ENCODE data around the gene HYLS1. TPM values are rescaled to one million over a fixed set of nuclear protein-coding genes. Genes with fewer than 3 reads are reported as not detected.

Gene HYLS1
- total RNA-seq, 1 donor from 2014 or later = 3.7 TPM

DNA sequence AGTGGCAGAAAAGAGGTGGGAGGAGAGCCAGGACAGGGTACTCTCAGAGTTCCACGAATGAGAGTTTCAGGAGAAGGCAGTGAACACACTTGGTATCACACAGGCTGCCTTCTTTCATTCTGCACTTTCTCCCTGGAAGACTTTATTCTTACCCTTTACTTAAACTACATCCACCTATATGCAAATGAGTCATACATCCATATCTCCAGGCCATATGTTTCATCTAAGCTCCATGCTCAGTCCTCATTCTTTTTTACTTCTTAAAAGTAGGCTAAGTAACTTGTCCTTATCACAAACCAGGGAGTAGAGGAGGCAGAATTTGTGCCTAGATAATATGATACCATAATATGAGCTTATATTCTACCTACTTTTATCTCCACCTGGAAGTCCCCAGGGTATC, 6.2 kb upstream of the HYLS1 start:
- intact Hi-C loops (cut with DNase I) = no loop called here
- Histone ChIP-seq H3K27ac (no peak overlapping the region), H3K4me3 (no peak overlapping the region), H3K27me3 (no peaks in the 10 kb centered on the region), H3K9me3 (no peaks in the 10 kb centered on the region), H3K36me3 (no peaks in the 10 kb centered on the region), H3K4me1 (peaks cover under 1% of the 10 kb centered on the region)
- DNase-seq (ENCODE audit: extremely low spot score in 2 of 2) = no peak
- TF ChIP-seq, protein P1, sequence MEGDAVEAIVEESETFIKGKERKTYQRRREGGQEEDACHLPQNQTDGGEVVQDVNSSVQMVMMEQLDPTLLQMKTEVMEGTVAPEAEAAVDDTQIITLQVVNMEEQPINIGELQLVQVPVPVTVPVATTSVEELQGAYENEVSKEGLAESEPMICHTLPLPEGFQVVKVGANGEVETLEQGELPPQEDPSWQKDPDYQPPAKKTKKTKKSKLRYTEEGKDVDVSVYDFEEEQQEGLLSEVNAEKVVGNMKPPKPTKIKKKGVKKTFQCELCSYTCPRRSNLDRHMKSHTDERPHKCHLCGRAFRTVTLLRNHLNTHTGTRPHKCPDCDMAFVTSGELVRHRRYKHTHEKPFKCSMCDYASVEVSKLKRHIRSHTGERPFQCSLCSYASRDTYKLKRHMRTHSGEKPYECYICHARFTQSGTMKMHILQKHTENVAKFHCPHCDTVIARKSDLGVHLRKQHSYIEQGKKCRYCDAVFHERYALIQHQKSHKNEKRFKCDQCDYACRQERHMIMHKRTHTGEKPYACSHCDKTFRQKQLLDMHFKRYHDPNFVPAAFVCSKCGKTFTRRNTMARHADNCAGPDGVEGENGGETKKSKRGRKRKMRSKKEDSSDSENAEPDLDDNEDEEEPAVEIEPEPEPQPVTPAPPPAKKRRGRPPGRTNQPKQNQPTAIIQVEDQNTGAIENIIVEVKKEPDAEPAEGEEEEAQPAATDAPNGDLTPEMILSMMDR (IDR thresholded peaks at IDR 0.05) = no peak
- TF ChIP-seq POLR2A (IDR thresholded peaks at IDR 0.05) (no peak), POLR2AphosphoS5 (IDR thresholded peaks at IDR 0.05; ENCODE audit: insufficient read depth in 1 of 2, low read depth in 1 of 2) (no peak)

DNA sequence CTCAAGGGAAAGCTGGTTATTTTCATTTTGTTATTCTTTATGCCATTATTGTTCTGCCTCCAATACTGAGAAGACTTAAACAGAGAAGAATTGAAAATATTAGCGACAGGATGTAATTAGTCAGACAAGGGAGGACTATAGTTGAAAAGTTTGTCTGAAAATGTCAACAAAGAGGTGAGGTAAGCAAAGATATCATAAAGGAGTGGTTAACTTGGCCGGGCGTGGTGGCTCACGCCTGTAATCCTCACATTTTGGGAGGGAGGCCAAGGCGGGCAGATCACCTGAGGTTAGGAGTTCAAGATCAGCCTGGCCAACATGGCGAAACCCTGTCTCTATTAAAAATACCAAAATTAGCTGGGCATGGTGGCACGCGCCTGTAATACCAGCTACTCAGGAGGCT, 4.1 kb upstream of the HYLS1 start:
- Histone ChIP-seq H3K4me1 (peaks cover 14% of the 10 kb centered on the region), H3K27me3 (no peaks in the 10 kb centered on the region), H3K36me3 (no peaks in the 10 kb centered on the region), H3K4me3 (no peak overlapping the region), H3K9me3 (no peaks in the 10 kb centered on the region), H3K27ac (no peak overlapping the region)
- DNase-seq (ENCODE audit: extremely low spot score in 2 of 2) = no peak
- TF ChIP-seq POLR2AphosphoS5 (IDR thresholded peaks at IDR 0.05; ENCODE audit: insufficient read depth in 1 of 2, low read depth in 1 of 2) (no peak), POLR2A (IDR thresholded peaks at IDR 0.05) (no peak)
- TF ChIP-seq, protein P1 (IDR thresholded peaks at IDR 0.05) = no peak
- intact Hi-C loops (cut with DNase I) = no loop called here

DNA sequence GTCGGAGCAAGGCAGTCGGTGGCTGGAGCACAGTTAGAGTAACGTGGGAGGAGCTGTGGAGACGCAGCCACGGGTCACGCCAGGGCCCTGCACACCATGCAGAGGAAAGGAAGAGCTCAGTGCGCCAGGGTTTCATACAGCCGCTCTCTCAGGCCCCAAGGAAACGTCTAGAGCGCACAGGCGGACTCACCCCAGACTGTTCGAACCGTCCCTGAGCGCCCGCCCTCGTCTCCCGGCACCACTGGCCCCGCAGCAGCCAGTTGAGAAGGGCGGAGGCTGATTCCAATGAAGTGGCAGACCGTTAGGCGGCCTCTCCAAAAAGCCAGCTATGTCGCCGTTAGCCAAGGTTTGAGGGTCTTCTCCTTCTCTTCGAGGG, 483 bp upstream of the HYLS1 start:
- peaks cover 25% of the 10 kb centered on the region for H3K4me1 ChIP-seq

DNA sequence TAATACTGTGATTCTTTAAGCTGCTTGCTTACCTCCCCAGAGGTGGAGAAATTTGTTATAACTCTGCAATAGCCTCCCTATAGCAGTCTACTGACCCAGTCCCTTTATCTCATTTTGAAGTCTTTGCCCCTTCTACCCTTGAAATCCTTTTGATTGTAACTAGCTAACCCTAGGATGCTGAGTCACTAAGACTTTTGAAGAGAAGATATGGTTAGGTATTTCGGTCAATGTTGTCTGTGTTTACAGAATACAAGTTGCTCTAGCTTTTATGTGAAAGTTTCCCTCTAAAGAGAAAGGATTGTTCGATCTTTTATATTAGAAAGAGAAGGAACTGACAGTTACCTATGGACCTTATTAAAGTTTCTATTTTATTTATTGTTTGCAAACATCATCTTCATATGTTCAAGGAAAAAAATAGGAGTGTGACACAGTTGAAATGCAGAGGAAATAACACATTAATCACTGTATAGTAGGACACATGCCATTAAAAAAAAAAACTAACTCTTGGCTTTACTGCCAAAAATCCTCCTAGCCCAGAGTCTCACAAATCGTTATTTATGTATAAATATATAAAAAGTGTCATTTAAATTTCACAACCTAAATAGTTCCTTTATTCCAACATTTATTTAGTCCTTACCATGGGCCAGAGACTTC, 3.1 kb downstream of the HYLS1 start:
- Histone ChIP-seq H3K27ac (no peak overlapping the region), H3K36me3 (peaks cover 0 to 6% of the 10 kb centered on the region in 2 donors), H3K27me3 (no peaks in the 10 kb centered on the region), H3K4me3 (no peak overlapping the region), H3K9me3 (no peaks in the 10 kb centered on the region), H3K4me1 (peaks cover 25% of the 10 kb centered on the region)
- no peak for DNase-seq (ENCODE audit: extremely low spot score in 2 of 2)
- intact Hi-C loops (cut with DNase I) = no loop called here
- TF ChIP-seq POLR2A (IDR thresholded peaks at IDR 0.05) = no peak
- TF ChIP-seq POLR2AphosphoS5 (IDR thresholded peaks at IDR 0.05; ENCODE audit: insufficient read depth in 1 of 2, low read depth in 1 of 2) = no peak
- TF ChIP-seq, protein P1 (IDR thresholded peaks at IDR 0.05) = no peak

More for the DNA sequence above, 483 bp upstream of the HYLS1 start:
- peak overlapping the region; percentile 89 for H3K27ac ChIP-seq
- TF ChIP-seq POLR2A (IDR thresholded peaks at IDR 0.05) (no peak), POLR2AphosphoS5 (IDR thresholded peaks at IDR 0.05; ENCODE audit: insufficient read depth in 1 of 2, low read depth in 1 of 2) (no peak)
- peak overlapping the region; percentile 86 to 90 for H3K4me3 ChIP-seq
- DNase-seq (ENCODE audit: extremely low spot score in 2 of 2) = peak in 1 of 2 donors; percentile 90
- H3K36me3 ChIP-seq = no peaks in the 10 kb centered on the region
- H3K27me3 ChIP-seq = no peaks in the 10 kb centered on the region
- intact Hi-C loops (cut with DNase I) = no loop called here
- no peaks in the 10 kb centered on the region for H3K9me3 ChIP-seq

- Histone ChIP-seq H3K36me3 (peaks cover 0 to 7% of the 10 kb centered on the region in 2 donors), H3K9me3 (no peaks in the 10 kb centered on the region), H3K27ac (no peak overlapping the region), H3K4me1 (peaks cover 16% of the 10 kb centered on the region), H3K4me3 (no peak overlapping the region), H3K27me3 (no peaks in the 10 kb centered on the region)
- TF ChIP-seq, protein P1 (IDR thresholded peaks at IDR 0.05) = no peak
- TF ChIP-seq POLR2AphosphoS5 (IDR thresholded peaks at IDR 0.05; ENCODE audit: insufficient read depth in 1 of 2, low read depth in 1 of 2) (no peak), POLR2A (IDR thresholded peaks at IDR 0.05) (no peak)
- DNase-seq (ENCODE audit: extremely low spot score in 2 of 2) = no peak
- intact Hi-C loops (cut with DNase I) = no loop called here
Observed at GRCh38 chr11:125892071-125892470, 4.6 kb downstream of the HYLS1 start.
